HepG2 (cell line): Measurements from ENCODE around the gene NUFIP1. TPM values are rescaled to one million over a fixed set of nuclear protein-coding genes. Genes with fewer than 3 reads are reported as not detected.
A peak's percentile ranks its signal among the peaks of the same experiment; 100 is the strongest.

Experiments
- ATAC-seq: fragments of 200-7000 bp; cut with Tn5 transposase; 3 replicates; pipeline ENCODE4 v1.9.1; 2020; ENCODE audit warnings: mild to moderate bottlenecking, moderate library complexity
- BruUV-seq: library from RNA; stranded (reverse); fragments of 400-500 nt; replicated peaks from 2 replicates; lab custom pipeline; 2021; lab: Mats Ljungman, UMichigan
- CTCF ChIA-PET: fragments of 300-600 bp; formaldehyde crosslinking; extraction: SDS; loops from one replicate; lab custom pipeline; 2021; ENCODE audit warnings: low total read pairs, inconsistent platforms, low intra/inter-chr PET ratio; lab: Yijun Ruan, JAX
- POLR2A ChIA-PET: fragments of 350-600 bp; sonication (Branson Sonifier 250); formaldehyde crosslinking; loops from one replicate; lab custom pipeline; 2020; ENCODE audit warnings: antibody characterized with exemption, inconsistent platforms; lab: Yijun Ruan, JAX
- DNase-seq: peaks from one replicate; pipeline ENCODE4 v3.0.0-alpha.2; 2015; ENCODE audit warnings: low spot score
- FAIRE-seq: peaks from 3 replicates; lab custom pipeline; 2011; peaks lifted over from hg19 to GRCh38; lab: Jason Lieb, UNC
- H2AFZ ChIP-seq: one replicate; pipeline ENCODE4 v1.6.1; 2011; ENCODE audit warnings: low read length, inconsistent platforms
- H3K27ac ChIP-seq: fragments of 300-600 bp; 3 replicates; pipeline ENCODE4 v1.8.0; 2011; ENCODE audit warnings: mixed run types, mild to moderate bottlenecking, mixed read lengths, low read length, inconsistent platforms; ENCODE audit not compliant: insufficient read depth; ENCODE audit errors: extremely low read length
- H3K27me3 ChIP-seq, 2 experiments: fragments of 200-600 bp in 1 of 2; 2 replicates in 1 of 2; 3 replicates in 1 of 2; pipeline versions ENCODE4 v1.6.0 to v1.8.0; 2011; ENCODE audit warnings: low read length in 2 of 2, mild to moderate bottlenecking in 2 of 2, moderate library complexity in 2 of 2, inconsistent platforms in 1 of 2; ENCODE audit not compliant: insufficient read depth in 2 of 2, control insufficient read depth in 1 of 2
- H3K36me3 ChIP-seq, 2 experiments: fragments of 200-600 bp in 1 of 2; replicated peaks in 1 of 2; 2 replicates in 1 of 2; 3 replicates in 1 of 2; pipeline versions ENCODE4 v1.5.1 to v1.8.0; 2011; ENCODE audit warnings: low read length in 2 of 2, inconsistent platforms in 1 of 2; ENCODE audit not compliant: insufficient read depth in 2 of 2, control insufficient read depth in 1 of 2
- H3K4me1 ChIP-seq: 2 replicates; pipeline ENCODE4 v1.5.1; 2012; ENCODE audit warnings: low read length, inconsistent platforms; ENCODE audit not compliant: insufficient read depth
- H3K4me2 ChIP-seq: 2 replicates; pipeline ENCODE4 v1.6.0; 2011; ENCODE audit warnings: low read depth, low read length, inconsistent platforms
- H3K4me3 ChIP-seq, 3 experiments: fragments of 200-600 bp in 1 of 3; sonication (generic), shearing (Covaris generic) in 1 of 3; replicated peaks in 1 of 3; 2 replicates each; pipeline ENCODE4 v1.5.1; 2011 to 2016; ENCODE audit warnings: low read length in 3 of 3, inconsistent platforms in 2 of 3, low read depth in 2 of 3, mild to moderate bottlenecking in 2 of 3, control low read depth in 1 of 3, mixed read lengths in 1 of 3; ENCODE audit not compliant: insufficient read depth in 1 of 3
- H3K79me2 ChIP-seq: one replicate; pipeline ENCODE4 v1.6.1; 2011; ENCODE audit warnings: low read length, inconsistent platforms; ENCODE audit not compliant: insufficient read depth
- H3K9ac ChIP-seq: 2 replicates; pipeline ENCODE4 v1.6.0; 2011; ENCODE audit warnings: mild to moderate bottlenecking, low read depth, low read length, inconsistent platforms; ENCODE audit not compliant: insufficient read depth
- H3K9me3 ChIP-seq: 2 replicates; pipeline ENCODE4 v1.5.1; 2012; ENCODE audit warnings: mild to moderate bottlenecking, low read length
- H4K20me1 ChIP-seq: 2 replicates; pipeline ENCODE4 v1.6.0; 2011; ENCODE audit warnings: inconsistent platforms, mild to moderate bottlenecking, low read length, moderate library complexity; ENCODE audit not compliant: insufficient read depth
- CHCHD3 ChIP-seq: sonication (generic); formaldehyde crosslinking; IDR thresholded peaks from 2 replicates; pipeline ENCODE4 v1.8.0; 2022; ENCODE audit warnings: mild to moderate bottlenecking, missing genetic modification reagents, moderate library complexity
- CTCF ChIP-seq: sonication (generic); formaldehyde crosslinking; IDR thresholded peaks from 2 replicates; pipeline ENCODE4 v1.5.0; 2020; ENCODE audit warnings: mild to moderate bottlenecking, missing genetic modification reagents, moderate library complexity
- RAD21 ChIP-seq: fragments of 450-650 bp; formaldehyde crosslinking; IDR thresholded peaks from 2 replicates; pipeline ENCODE4 v1.5.0; 2020; ENCODE audit warnings: mild to moderate bottlenecking
- SMC3 ChIP-seq: IDR thresholded peaks from 2 replicates; pipeline ENCODE4 v1.6.1; 2011; ENCODE audit warnings: low read length, improper control_type of control experiment
- STAG1 ChIP-seq: sonication (generic); formaldehyde crosslinking; IDR thresholded peaks from 2 replicates; pipeline ENCODE4 v1.4.0; 2020; ENCODE audit warnings: missing genetic modification reagents
- ZNF510 ChIP-seq: sonication (generic); formaldehyde crosslinking; IDR thresholded peaks from 2 replicates; pipeline ENCODE4 v1.4.0; 2020; ENCODE audit warnings: low read depth, mild to moderate bottlenecking, missing genetic modification reagents
- WGBS: methylation state at CpG from one replicate; pipeline ENCODE4 v1.1.6; 2017; ENCODE audit warnings: low lambda C conversion rate; 5-methylcytosine and 5-hydroxymethylcytosine counted together
- in situ Hi-C: cut with HindIII; loops from 2 replicates; pipeline ENCODE4 v1.10.0; 2017; ENCODE audit warnings: low pct_unique_long_range_greater_than_20kb; ENCODE audit not compliant: extremely low pct_ligation_motif_present
- intact Hi-C: fragments of 100-400 bp; cut with micrococcal nuclease; formaldehyde crosslinking; loops from one replicate; pipeline ENCODE4 v1.10.0; 2022; ENCODE audit not compliant: unreplicated experiment
- polyA plus RNA-seq, 8 experiments: library from polyadenylated mRNA; depleted of rRNA in 3 of 8; stranded (reverse) in 7 of 8; unstranded in 1 of 8; fragments of >200 nt; fragmentation: Illumina TruSeq in 4 of 8; extraction: Trizol in 4 of 8; gene quantifications; 2 replicates each; pipeline versions ENCODE4 v1.2.1 to v1.2.3, GENCODE V29; 2011 to 2016; ENCODE audit warnings: low read depth in 4 of 8, missing spikeins in 1 of 8, mixed read lengths in 1 of 8; ENCODE audit not compliant: insufficient read depth in 1 of 8
- total RNA-seq, 5 experiments: library from RNA; depleted of rRNA; stranded (reverse); fragments of >200 nt; fragmentation: Illumina TruSeq; extraction: Trizol; gene quantifications; 2 replicates each; pipeline ENCODE4 v1.2.3, GENCODE V29; 2016; ENCODE audit warnings: low read depth in 1 of 5

Gene NUFIP1
- total and polyA plus RNA-seq, 2 of the 13 experiments (the other 11 are each of a cell fraction or from before 2014, with no cell fraction given), result 1.9 to 10.3 TPM

DNA sequence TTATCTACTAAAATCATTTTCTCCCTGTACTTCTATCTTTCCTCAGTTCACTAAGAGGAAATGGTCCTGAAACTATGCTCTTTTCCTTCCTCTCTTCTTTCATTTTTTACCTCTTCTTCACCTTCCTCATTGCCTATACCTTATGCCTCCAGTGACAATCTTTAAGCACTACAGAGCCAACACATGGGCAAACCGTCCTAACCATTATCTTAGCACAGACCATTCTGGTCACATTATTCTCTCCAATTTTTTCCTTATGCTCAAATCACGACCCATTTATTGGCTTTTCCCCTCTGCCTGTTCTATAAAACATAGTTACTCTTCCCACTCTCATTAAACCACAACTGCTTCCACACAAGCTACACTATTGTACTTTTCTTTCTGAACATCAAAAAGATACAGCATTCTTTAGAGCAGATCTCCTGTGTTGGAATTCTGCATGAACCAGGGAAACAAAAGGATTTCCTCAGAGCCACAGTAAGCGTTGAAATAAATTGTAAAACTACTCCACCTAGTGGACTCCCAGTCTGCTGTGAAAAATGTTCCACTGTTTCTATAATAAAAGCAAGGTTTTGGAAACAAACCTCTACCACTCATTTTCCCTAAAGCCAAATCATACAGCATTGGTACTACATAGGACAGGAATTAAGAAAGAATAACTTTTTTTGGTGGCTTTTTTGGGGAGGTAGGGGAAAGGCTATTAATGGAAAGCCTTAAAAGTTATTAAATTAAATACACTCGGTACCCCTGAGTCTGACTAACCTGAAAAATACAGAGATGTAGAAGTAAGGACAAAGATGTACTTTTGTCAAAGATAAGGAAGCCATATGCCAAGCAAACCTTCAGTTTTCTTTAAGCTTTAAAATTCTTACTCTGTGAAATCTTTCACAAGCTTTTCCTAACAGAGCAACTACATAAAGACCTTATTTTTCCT lies 19.5 kb downstream of the NUFIP1 start:
- ATAC-seq, result peak; percentile 69
- CTCF ChIA-PET, result interaction anchor here (1.2 to 1.7 kb wide), 2 partner anchors 52 to 486 kb away, joined by 7 to 9 read pairs; no protein-coding TSS in a partner anchor
- Histone ChIP-seq H2AFZ (no peak overlapping the region), H3K4me2 (no peak overlapping the region), H3K27ac (no peak overlapping the region), H3K79me2 (peaks cover 5% of the 10 kb centered on the region), H3K9ac (no peak overlapping the region), H3K9me3 (no peaks in the 10 kb centered on the region), H3K4me1 (peaks cover 16% of the 10 kb centered on the region)
- WGBS, result 74% methylated on average over 4 of the region's 4 CpGs
- intact Hi-C loops (loop anchor here (1.0 to 10.0 kb wide), 2 partner anchors 487 to 1065 kb away; no protein-coding TSS in a partner anchor), in situ Hi-C loops (loop anchor here (10.0 to 25.0 kb wide), 2 partner anchors 485 to 1058 kb away; no protein-coding TSS in a partner anchor)
- no peak for TF ChIP-seq CHCHD3 (CRISPR knock-in tag)
- peak; percentile 74 for TF ChIP-seq SMC3
- no peak for TF ChIP-seq ZNF510 (CRISPR knock-in tag)
- peak; percentile 74 for TF ChIP-seq STAG1
- TF ChIP-seq RAD21 (CRISPR knock-in tag), result 0 out of 2 replicates have a peak, but pooled peaks have one; percentile 26
- peak; percentile 72 for TF ChIP-seq CTCF (CRISPR knock-in tag)
- TF ChIP-seq, all 625 proteins: peak for 4
- peak; percentile 49 for DNase-seq
- Histone ChIP-seq H3K4me3 (no peak overlapping the region), H3K36me3 (peaks cover 6 to 54% of the 10 kb centered on the region in 2 experiments), H4K20me1 (peaks cover 6% of the 10 kb centered on the region; the same call in 1 of the 2 replicates), H3K27me3 (no peaks in the 10 kb centered on the region)
- POLR2A ChIA-PET, result no interaction called here
- no TSS peak for BruUV-seq
- no peak for FAIRE-seq
